Measurements from ENCODE around the gene LPXN.

The LPXN gene

DNA sequence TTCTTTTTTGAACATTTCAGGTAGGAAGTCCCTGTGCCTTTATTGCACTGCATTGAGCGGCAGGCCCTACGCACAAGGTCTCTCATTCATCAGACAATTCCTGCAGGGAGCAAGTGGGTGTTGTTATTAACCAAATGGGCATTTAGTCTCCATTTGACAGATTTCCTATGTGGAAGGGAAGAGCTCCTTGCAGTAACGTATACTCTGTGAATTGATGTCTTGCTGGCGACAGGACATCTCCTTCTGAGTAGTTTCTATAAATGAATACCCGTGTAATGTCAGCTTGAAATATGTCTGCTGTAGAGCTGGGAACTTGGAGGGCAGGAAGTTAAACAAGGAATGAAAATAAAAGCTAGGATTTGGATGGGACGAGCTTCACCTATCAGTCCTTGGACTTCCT is 71.4 kb downstream of the LPXN start:
- no peak overlapping the region for H3K27ac ChIP-seq
- no peak for TF ChIP-seq CTCF (conservative IDR thresholded peaks at IDR 0.05)

DNA sequence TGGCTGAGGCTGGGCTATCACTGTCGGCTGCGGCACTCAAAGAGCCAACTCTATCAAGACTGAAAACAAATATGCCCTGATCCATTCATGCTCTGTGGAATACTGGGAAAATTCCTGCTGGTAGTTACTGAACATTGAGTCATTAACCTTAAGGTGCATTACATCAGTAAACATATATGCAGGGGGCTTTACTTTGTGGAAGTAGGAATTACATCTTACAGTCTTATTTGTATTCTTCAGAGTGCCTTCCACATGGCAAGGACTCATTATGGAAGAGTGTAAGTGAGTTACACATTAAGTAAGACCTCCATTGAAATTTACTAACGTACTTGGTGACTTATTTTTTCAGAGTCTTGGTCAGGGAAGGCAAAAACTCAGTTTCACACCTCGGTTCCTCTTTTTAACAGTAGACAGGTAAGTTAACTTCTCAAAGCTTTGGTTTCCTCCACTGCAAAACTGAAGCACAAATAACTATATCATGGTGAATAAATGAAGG is 72.2 kb downstream of the LPXN start:
- H3K27ac ChIP-seq = no peak overlapping the region
- TF ChIP-seq CTCF (conservative IDR thresholded peaks at IDR 0.05) = no peak

- TF ChIP-seq CTCF (conservative IDR thresholded peaks at IDR 0.05) = no peak
- no peak overlapping the region for H3K27ac ChIP-seq
Measured at GRCh38 chr11:58502004-58502403, 73.7 kb downstream of the LPXN start.

GRCh38 chr11:58498464-58498863 is 77.2 kb downstream of the LPXN start:
- H3K27ac ChIP-seq = no peak overlapping the region
- TF ChIP-seq CTCF (conservative IDR thresholded peaks at IDR 0.05) = no peak

GRCh38 chr11:58497951-58498350 is 77.7 kb downstream of the LPXN start:
- TF ChIP-seq CTCF (conservative IDR thresholded peaks at IDR 0.05) = no peak
- H3K27ac ChIP-seq = no peak overlapping the region

GRCh38 chr11:58495906-58496305 is 79.8 kb downstream of the LPXN start:
- TF ChIP-seq CTCF (conservative IDR thresholded peaks at IDR 0.05) = no peak
- no peak overlapping the region for H3K27ac ChIP-seq

GRCh38 chr11:58494101-58494500 is 81.6 kb downstream of the LPXN start:
- no peak for TF ChIP-seq CTCF (conservative IDR thresholded peaks at IDR 0.05)
- H3K27ac ChIP-seq = no peak overlapping the region

GRCh38 chr11:58493676-58494075 is 82.0 kb downstream of the LPXN start:
- no peak overlapping the region for H3K27ac ChIP-seq
- TF ChIP-seq CTCF (conservative IDR thresholded peaks at IDR 0.05) = no peak

Data from VCaP (cell line).